Coronary artery (tissue), 2 donors: ENCODE measurements around the gene IMPG2.

Source experiments
- DNase-seq: peaks from one replicate; pipeline ENCODE4 v3.0.0-alpha.2; 2017; ENCODE audit warnings: low spot score
- H3K27ac ChIP-seq, 2 donors: fragments of 200-600 bp; sonication (generic); one replicate each; pipeline ENCODE4 v1.5.1; 2016 to 2019
- H3K4me3 ChIP-seq: fragments of 200-600 bp; sonication (generic); 2 replicates; pipeline ENCODE4 v1.5.1; 2016; ENCODE audit warnings: mild to moderate bottlenecking, moderate library complexity
- CTCF ChIP-seq: fragments of 200-600 bp; sonication (generic); IDR thresholded peaks from one replicate; pipeline ENCODE4 v1.5.1; 2019; ENCODE audit warnings: antibody characterized with exemption

Gene IMPG2

GRCh38 chr3:101300073-101300472 is 20.3 kb downstream of the IMPG2 start:
- no peak for TF ChIP-seq CTCF
- DNase-seq: no peak
- Histone ChIP-seq H3K4me3 (no peak overlapping the region), H3K27ac (no peak overlapping the region)

GRCh38 chr3:101292027-101292426 is 28.3 kb downstream of the IMPG2 start:
- no peak for DNase-seq
- no peak overlapping the region for H3K27ac ChIP-seq
- TF ChIP-seq CTCF: no peak

GRCh38 chr3:101288294-101288693 is 32.1 kb downstream of the IMPG2 start:
- no peak for TF ChIP-seq CTCF
- no peak overlapping the region for H3K27ac ChIP-seq
- H3K4me3 ChIP-seq: no peak overlapping the region
- DNase-seq: no peak

More at GRCh38 chr3:101292027-101292426, 28.3 kb downstream of the IMPG2 start:
- H3K4me3 ChIP-seq: no peak overlapping the region

- DNase-seq: no peak
- no peak overlapping the region for H3K27ac ChIP-seq
- TF ChIP-seq CTCF: no peak
- no peak overlapping the region for H3K4me3 ChIP-seq
These were observed 35.6 kb downstream of the IMPG2 start for GRCh38 chr3:101284757-101285156.

GRCh38 chr3:101281521-101282030 is 38.8 kb downstream of the IMPG2 start:
- no peak for TF ChIP-seq CTCF
- Histone ChIP-seq H3K4me3 (no peak overlapping the region), H3K27ac (no peak overlapping the region)
- DNase-seq: no peak

- no peak for TF ChIP-seq CTCF
- DNase-seq: no peak
These were observed 40.5 kb downstream of the IMPG2 start for GRCh38 chr3:101279765-101280385.

GRCh38 chr3:101279162-101279561 is 41.2 kb downstream of the IMPG2 start:
- no peak for TF ChIP-seq CTCF
- Histone ChIP-seq H3K27ac (no peak overlapping the region), H3K4me3 (no peak overlapping the region)
- DNase-seq: no peak

More at GRCh38 chr3:101279765-101280385, 40.5 kb downstream of the IMPG2 start:
- Histone ChIP-seq H3K27ac (no peak overlapping the region), H3K4me3 (no peak overlapping the region)
